ENCODE results near the gene TBCB.
"Not testable (repeated sequence)": the region's sequence is repeated elsewhere in the genome, so short reads cannot be mapped to it uniquely, and the experiment has no call there.

The TBCB gene

GRCh38 chr19:36173846-36174245 is 58.6 kb downstream of the TBCB start:
- not testable (repeated sequence) for DNase-seq
